OCI-LY3 (cell line): Measurements from ENCODE around the gene CARD9.

Experiments used
- CTCF ChIP-seq: fragments of 200-600, 300-600 bp; sonication (generic); IDR thresholded peaks from 2 replicates; pipeline ENCODE4 v1.5.1; 2014; ENCODE audit warnings: antibody characterized with exemption, low read length, low read depth
- EZH2phosphoT487 ChIP-seq: fragments of 200-600 bp; shearing (Covaris generic); IDR thresholded peaks from 2 replicates; pipeline ENCODE4 v1.6.1; 2018; ENCODE audit warnings: antibody characterized with exemption, mixed run types, low read depth

GRCh38 chr9:136328011-136328621 lies 45.4 kb downstream of the CARD9 start:
- no peak for TF ChIP-seq CTCF
- no peak for TF ChIP-seq EZH2phosphoT487
